OCI-LY7 (cell line): ENCODE results near the gene MUC6. TPM values are rescaled to one million over a fixed set of nuclear protein-coding genes. Genes with fewer than 3 reads are reported as not detected.

Source experiments
- BruUV-seq: library from RNA; stranded (reverse); fragments of 400-500 nt; replicated peaks from 2 replicates; lab custom pipeline; 2021; lab: Mats Ljungman, UMichigan
- CTCF ChIA-PET: fragments of 300-600 bp; sonication (Branson Sonifier 250); formaldehyde crosslinking; loops from one replicate; lab custom pipeline; 2022; ENCODE audit warnings: antibody characterized with exemption; ENCODE audit not compliant: unreplicated experiment; lab: Charles Lee
- POLR2A ChIA-PET: fragments of 300-600 bp; sonication (Branson Sonifier 250); formaldehyde crosslinking; loops from one replicate; lab custom pipeline; 2022; ENCODE audit warnings: antibody characterized with exemption; lab: Charles Lee
- DNase-seq: peaks from one replicate; pipeline ENCODE4 v3.0.0-alpha.2; 2015; ENCODE audit warnings: low spot score
- H2AFZ ChIP-seq: fragments of 200-600 bp; sonication (generic), shearing (Covaris generic); 2 replicates; pipeline ENCODE4 v1.6.1; 2014; ENCODE audit warnings: mild to moderate bottlenecking, antibody characterized with exemption, low read length, moderate library complexity
- H3K27ac ChIP-seq: fragments of 200-600 bp; sonication (generic); 2 replicates; pipeline ENCODE4 v1.5.1; 2014; ENCODE audit warnings: mixed run types, low read depth, mild to moderate bottlenecking, moderate library complexity, low read length, inconsistent platforms; ENCODE audit not compliant: poor library complexity, severe bottlenecking
- H3K36me3 ChIP-seq: fragments of 200-600 bp; sonication (generic); 2 replicates; pipeline ENCODE4 v1.6.1; 2014; ENCODE audit warnings: mild to moderate bottlenecking, antibody characterized with exemption, low read length, moderate library complexity, mixed read lengths; ENCODE audit not compliant: insufficient read depth
- H3K4me1 ChIP-seq: fragments of 200-600 bp; sonication (generic); 2 replicates; pipeline ENCODE4 v1.5.1; 2014; ENCODE audit warnings: mild to moderate bottlenecking, low read length; ENCODE audit not compliant: insufficient read depth, poor library complexity, severe bottlenecking
- H3K4me2 ChIP-seq: fragments of 200-600 bp; sonication (generic); 2 replicates; pipeline ENCODE4 v1.6.1; 2014; ENCODE audit warnings: mild to moderate bottlenecking, low read length
- H3K4me3 ChIP-seq: fragments of 200-600 bp; sonication (generic); 2 replicates; pipeline ENCODE4 v1.5.1; 2014; ENCODE audit warnings: mild to moderate bottlenecking, low read depth, low read length; ENCODE audit not compliant: poor library complexity, severe bottlenecking
- H3K79me2 ChIP-seq: fragments of 200-600 bp; sonication (generic); 2 replicates; pipeline ENCODE4 v1.6.1; 2016; ENCODE audit warnings: low read depth, mild to moderate bottlenecking, low read length, moderate library complexity, mixed read lengths; ENCODE audit not compliant: insufficient read depth
- H3K9me2 ChIP-seq: fragments of 200-600 bp; sonication (generic); 2 replicates; pipeline ENCODE4 v1.6.1; 2016; ENCODE audit warnings: mild to moderate bottlenecking, low read length, mixed read lengths; ENCODE audit not compliant: insufficient read depth
- H3K9me3 ChIP-seq: fragments of 200-600 bp; sonication (generic); 2 replicates; pipeline ENCODE4 v1.6.1; 2014; ENCODE audit warnings: mild to moderate bottlenecking, mixed run types, low read length, mixed read lengths
- H4K20me1 ChIP-seq: fragments of 200-600 bp; sonication (generic); 2 replicates; pipeline ENCODE4 v1.6.1; 2014; ENCODE audit warnings: mild to moderate bottlenecking, antibody characterized with exemption, low read length, moderate library complexity, mixed read lengths; ENCODE audit not compliant: insufficient read depth
- EZH2phosphoT487 ChIP-seq: fragments of 200-600 bp; sonication (generic); IDR thresholded peaks from 2 replicates; pipeline ENCODE4 v1.6.1; 2018; ENCODE audit warnings: low read depth, borderline replicate concordance, mild to moderate bottlenecking, mixed run types, antibody characterized with exemption, low read length, moderate library complexity, mixed read lengths
- intact Hi-C: fragments of 100-400 bp; cut with micrococcal nuclease; formaldehyde crosslinking; loops from one replicate; pipeline ENCODE4 v1.10.0; 2022; ENCODE audit not compliant: unreplicated experiment
- total RNA-seq, 2 experiments: library from RNA; depleted of rRNA in 1 of 2; stranded (reverse); fragments of >200 nt in 1 of 2; shearing (Covaris generic) in 1 of 2; gene quantifications; 2 replicates each; pipeline ENCODE4 v1.2.3, GENCODE V29; 2014 to 2022
- TF ChIP-seq, protein P1 (sequence below): fragments of 200-600 bp; sonication (generic); conservative IDR thresholded peaks from 2 replicates; pipeline ENCODE4 v1.5.1; 2014; ENCODE audit warnings: mild to moderate bottlenecking, antibody characterized with exemption, low read length, moderate library complexity, mixed read lengths

Gene MUC6
- total RNA-seq, 2 experiments from 2014 or later = not detected

DNA sequence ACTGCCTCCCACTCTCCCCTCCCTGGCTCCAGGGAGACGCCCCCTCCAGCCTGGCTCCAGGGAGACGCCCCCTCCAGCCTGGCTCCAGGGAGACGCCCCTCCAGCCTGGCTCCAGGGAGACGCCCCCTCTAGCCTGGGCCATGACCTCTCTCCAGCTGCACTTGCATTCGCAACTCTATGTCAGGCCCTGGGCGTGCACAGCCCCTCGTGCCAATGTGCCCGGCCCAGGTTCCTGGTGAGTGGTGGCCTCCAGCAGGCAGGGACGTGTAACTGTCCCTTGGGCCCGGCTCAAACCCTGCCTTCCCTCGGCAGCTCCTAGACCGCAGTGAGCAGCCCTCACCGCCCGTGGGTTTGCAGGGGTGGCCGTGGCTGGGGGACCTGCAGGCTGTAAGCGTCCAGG, 6.9 kb downstream of the MUC6 start:
- no peaks in the 10 kb centered on the region for H3K4me1 ChIP-seq
- intact Hi-C loops = no loop called here
- no peaks in the 10 kb centered on the region for H3K9me3 ChIP-seq
- no TSS peak for BruUV-seq
- ChIA-PET CTCF (no interaction called here), POLR2A (no interaction called here)
- no peaks in the 10 kb centered on the region for H3K79me2 ChIP-seq
- DNase-seq = no peak
- no peaks in the 10 kb centered on the region for H3K36me3 ChIP-seq
- H3K4me2 ChIP-seq = no peak overlapping the region
- no peak overlapping the region for H3K4me3 ChIP-seq
- no peak overlapping the region for H2AFZ ChIP-seq
- no peaks in the 10 kb centered on the region for H4K20me1 ChIP-seq
- no peak overlapping the region for H3K27ac ChIP-seq
- TF ChIP-seq, protein P1, sequence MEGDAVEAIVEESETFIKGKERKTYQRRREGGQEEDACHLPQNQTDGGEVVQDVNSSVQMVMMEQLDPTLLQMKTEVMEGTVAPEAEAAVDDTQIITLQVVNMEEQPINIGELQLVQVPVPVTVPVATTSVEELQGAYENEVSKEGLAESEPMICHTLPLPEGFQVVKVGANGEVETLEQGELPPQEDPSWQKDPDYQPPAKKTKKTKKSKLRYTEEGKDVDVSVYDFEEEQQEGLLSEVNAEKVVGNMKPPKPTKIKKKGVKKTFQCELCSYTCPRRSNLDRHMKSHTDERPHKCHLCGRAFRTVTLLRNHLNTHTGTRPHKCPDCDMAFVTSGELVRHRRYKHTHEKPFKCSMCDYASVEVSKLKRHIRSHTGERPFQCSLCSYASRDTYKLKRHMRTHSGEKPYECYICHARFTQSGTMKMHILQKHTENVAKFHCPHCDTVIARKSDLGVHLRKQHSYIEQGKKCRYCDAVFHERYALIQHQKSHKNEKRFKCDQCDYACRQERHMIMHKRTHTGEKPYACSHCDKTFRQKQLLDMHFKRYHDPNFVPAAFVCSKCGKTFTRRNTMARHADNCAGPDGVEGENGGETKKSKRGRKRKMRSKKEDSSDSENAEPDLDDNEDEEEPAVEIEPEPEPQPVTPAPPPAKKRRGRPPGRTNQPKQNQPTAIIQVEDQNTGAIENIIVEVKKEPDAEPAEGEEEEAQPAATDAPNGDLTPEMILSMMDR = no peak
- TF ChIP-seq EZH2phosphoT487 = no peak
- no peaks in the 10 kb centered on the region for H3K9me2 ChIP-seq

DNA sequence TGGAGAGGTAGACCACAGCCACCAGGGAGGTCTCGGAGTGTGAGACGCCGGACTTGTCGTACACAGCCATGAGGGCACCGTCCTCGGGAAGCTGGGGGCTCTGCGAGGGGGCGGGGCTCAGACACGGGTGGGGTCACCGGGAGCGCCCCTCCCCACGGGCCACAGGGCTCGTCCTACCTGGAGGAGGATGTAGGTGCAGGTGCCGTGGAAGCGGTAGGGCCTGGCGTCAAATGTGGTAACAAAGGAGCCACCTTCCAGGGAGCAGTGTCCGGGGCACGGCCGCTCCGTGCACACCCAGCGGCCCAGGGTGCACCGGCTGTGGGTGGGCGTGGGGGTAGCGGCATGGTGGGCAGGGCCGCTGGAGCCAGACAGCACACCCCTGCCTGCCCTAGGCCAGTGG, 7.5 kb downstream of the MUC6 start:
- intact Hi-C loops = no loop called here
- no peaks in the 10 kb centered on the region for H3K4me1 ChIP-seq
- H4K20me1 ChIP-seq = no peaks in the 10 kb centered on the region
- ChIA-PET POLR2A (no interaction called here), CTCF (no interaction called here)
- H3K4me2 ChIP-seq = no peak overlapping the region
- BruUV-seq = no TSS peak
- no peaks in the 10 kb centered on the region for H3K36me3 ChIP-seq
- H3K79me2 ChIP-seq = no peaks in the 10 kb centered on the region
- H3K4me3 ChIP-seq = no peak overlapping the region
- TF ChIP-seq EZH2phosphoT487 = no peak
- TF ChIP-seq, protein P1 = no peak
- no peak overlapping the region for H3K27ac ChIP-seq
- H3K9me3 ChIP-seq = no peaks in the 10 kb centered on the region
- DNase-seq = no peak
- H2AFZ ChIP-seq = no peak overlapping the region
- no peaks in the 10 kb centered on the region for H3K9me2 ChIP-seq

DNA sequence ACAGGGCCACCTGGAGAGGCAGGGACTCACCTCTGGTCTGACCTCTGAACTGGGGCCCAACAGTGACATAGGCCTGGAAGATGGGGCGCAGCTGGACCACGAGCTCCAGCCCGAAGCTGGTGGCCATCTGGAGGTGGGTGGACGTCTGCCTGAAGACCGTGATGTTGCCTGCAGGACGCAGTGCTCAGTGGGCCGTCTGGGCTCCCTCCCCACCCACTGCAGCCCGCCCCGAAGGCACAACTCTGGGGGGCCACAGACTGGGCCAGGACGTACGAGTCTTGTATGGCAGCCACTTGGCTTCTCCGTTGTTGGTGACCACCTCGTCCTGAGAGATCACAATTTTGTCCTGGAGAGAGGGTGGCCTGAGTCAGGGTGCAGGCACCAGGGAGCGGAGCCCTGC, 7.9 kb downstream of the MUC6 start:
- no peaks in the 10 kb centered on the region for H3K36me3 ChIP-seq
- no peaks in the 10 kb centered on the region for H3K4me1 ChIP-seq
- H3K79me2 ChIP-seq = no peaks in the 10 kb centered on the region
- H3K27ac ChIP-seq = no peak overlapping the region
- no TSS peak for BruUV-seq
- POLR2A ChIA-PET = no interaction called here
- H3K9me3 ChIP-seq = no peaks in the 10 kb centered on the region
- H3K9me2 ChIP-seq = no peaks in the 10 kb centered on the region
- no peak for DNase-seq
- H3K4me2 ChIP-seq = no peak overlapping the region
- TF ChIP-seq, protein P1 = no peak
- TF ChIP-seq EZH2phosphoT487 = no peak
- H3K4me3 ChIP-seq = no peak overlapping the region
- intact Hi-C loops = no loop called here
- H4K20me1 ChIP-seq = no peaks in the 10 kb centered on the region
- CTCF ChIA-PET = no interaction called here
- H2AFZ ChIP-seq = no peak overlapping the region
